Measurements from ENCODE around the gene RAD18.

Gene RAD18

GRCh38 chr3:8942115-8942514 lies 21.2 kb downstream of the RAD18 start:
- H3K27me3 ChIP-seq (ENCODE audit: control insufficient read depth, insufficient read depth, low read length): no peaks in the 10 kb centered on the region
- H3K4me1 ChIP-seq (ENCODE audit: control insufficient read depth, insufficient read depth, low read length): no peaks in the 10 kb centered on the region
- H3K9me3 ChIP-seq (ENCODE audit: control insufficient read depth, insufficient read depth, low read length): no peaks in the 10 kb centered on the region
- no peak for DNase-seq (ENCODE audit: low read depth, low spot score)
- H3K36me3 ChIP-seq (ENCODE audit: control insufficient read depth, insufficient read depth, low read length): peaks cover 7% of the 10 kb centered on the region; the same call in 1 of the 2 replicates
- WGBS (ENCODE audit: insufficient coverage, insufficient read length): no CpG with 5 or more reads among the region's 4 CpGs
- no peak overlapping the region for H3K27ac ChIP-seq (ENCODE audit: low read length)
- no peak overlapping the region for H3K4me3 ChIP-seq (ENCODE audit: low read length)

DNA sequence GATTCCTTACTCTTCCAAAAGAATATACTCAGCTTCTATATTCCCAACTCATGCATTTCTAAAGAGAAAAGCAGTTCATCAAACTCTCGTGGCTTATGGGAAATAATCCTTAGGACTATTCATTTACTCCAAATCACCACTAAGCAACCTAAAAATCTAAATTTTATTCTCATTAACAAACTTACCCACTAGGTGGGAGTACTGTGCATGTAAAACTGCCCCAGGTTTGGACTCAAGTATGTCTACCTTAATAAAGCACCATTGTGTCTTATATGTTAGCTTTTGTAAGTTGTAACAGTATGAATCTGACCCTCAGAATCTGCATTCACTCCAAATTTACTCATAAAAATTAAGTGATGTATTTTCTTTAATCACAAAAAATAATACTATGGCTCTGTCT lies 25.3 kb downstream of the RAD18 start:
- H3K27me3 ChIP-seq (ENCODE audit: control insufficient read depth, insufficient read depth, low read length): no peaks in the 10 kb centered on the region
- H3K9me3 ChIP-seq (ENCODE audit: control insufficient read depth, insufficient read depth, low read length): no peaks in the 10 kb centered on the region
- no peak for DNase-seq (ENCODE audit: low read depth, low spot score)
- no peak overlapping the region for H3K4me3 ChIP-seq (ENCODE audit: low read length)
- no CpG with 5 or more reads among the region's 1 CpG for WGBS (ENCODE audit: insufficient coverage, insufficient read length)
- no peak overlapping the region for H3K27ac ChIP-seq (ENCODE audit: low read length)
- no peaks in the 10 kb centered on the region for H3K4me1 ChIP-seq (ENCODE audit: control insufficient read depth, insufficient read depth, low read length)
- peaks cover 5% of the 10 kb centered on the region; the same call in 1 of the 2 replicates for H3K36me3 ChIP-seq (ENCODE audit: control insufficient read depth, insufficient read depth, low read length)

GRCh38 chr3:8937064-8938020 lies 25.9 kb downstream of the RAD18 start:
- H3K27me3 ChIP-seq (ENCODE audit: control insufficient read depth, insufficient read depth, low read length): no peaks in the 10 kb centered on the region
- no peak overlapping the region for H3K4me3 ChIP-seq (ENCODE audit: low read length)
- no peak for DNase-seq (ENCODE audit: low read depth, low spot score)
- no peak overlapping the region for H3K27ac ChIP-seq (ENCODE audit: low read length)
- no peaks in the 10 kb centered on the region for H3K4me1 ChIP-seq (ENCODE audit: control insufficient read depth, insufficient read depth, low read length)
- peaks cover 5% of the 10 kb centered on the region; the same call in 1 of the 2 replicates for H3K36me3 ChIP-seq (ENCODE audit: control insufficient read depth, insufficient read depth, low read length)
- WGBS (ENCODE audit: insufficient coverage, insufficient read length): no CpG with 5 or more reads among the region's 6 CpGs
- H3K9me3 ChIP-seq (ENCODE audit: control insufficient read depth, insufficient read depth, low read length): no peaks in the 10 kb centered on the region

DNA sequence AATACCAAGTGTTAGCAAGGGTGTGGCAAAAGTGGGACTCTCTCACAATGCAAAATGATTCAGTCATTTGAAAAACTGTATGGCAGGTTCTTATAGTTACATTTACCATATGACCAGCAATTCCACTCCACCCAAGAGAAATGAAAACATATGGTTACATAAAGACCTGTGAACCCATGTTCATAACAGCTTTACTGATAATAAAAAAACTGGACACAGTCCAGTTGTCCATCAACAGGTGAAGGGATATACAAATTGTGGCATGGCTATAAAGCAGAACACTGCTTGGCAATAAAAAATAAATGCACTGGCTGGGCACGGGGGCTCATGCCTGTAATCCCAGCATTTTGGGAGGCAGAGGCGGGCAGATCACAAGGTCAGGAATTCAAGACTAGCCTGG lies 30.8 kb downstream of the RAD18 start:
- H3K27me3 ChIP-seq (ENCODE audit: control insufficient read depth, insufficient read depth, low read length): no peaks in the 10 kb centered on the region

DNA sequence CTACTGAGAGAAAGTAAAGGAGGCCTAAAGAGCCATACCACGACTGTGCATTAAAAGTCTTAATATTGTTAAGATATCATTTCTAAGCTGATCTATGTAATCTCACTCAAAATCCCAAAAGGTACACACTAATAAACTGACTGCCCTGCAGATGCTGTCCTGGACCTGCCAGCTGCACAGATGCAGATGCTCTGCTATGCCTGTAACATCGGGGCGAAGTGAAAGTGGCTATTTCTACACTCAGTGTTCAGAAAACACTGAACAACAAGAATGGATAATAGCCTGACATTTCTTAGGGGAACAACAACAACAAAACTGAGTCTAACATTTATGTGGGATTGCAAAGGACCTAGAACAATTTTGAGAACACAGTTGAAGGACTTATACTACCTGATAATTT lies 31.9 kb downstream of the RAD18 start:
- H3K4me3 ChIP-seq (ENCODE audit: low read length): no peak overlapping the region
- H3K4me1 ChIP-seq (ENCODE audit: control insufficient read depth, insufficient read depth, low read length): no peaks in the 10 kb centered on the region
- H3K27me3 ChIP-seq (ENCODE audit: control insufficient read depth, insufficient read depth, low read length): no peaks in the 10 kb centered on the region
- H3K36me3 ChIP-seq (ENCODE audit: control insufficient read depth, insufficient read depth, low read length): no peaks in the 10 kb centered on the region
- no CpG with 5 or more reads among the region's 3 CpGs for WGBS (ENCODE audit: insufficient coverage, insufficient read length)
- no peak for DNase-seq (ENCODE audit: low read depth, low spot score)
- no peaks in the 10 kb centered on the region for H3K9me3 ChIP-seq (ENCODE audit: control insufficient read depth, insufficient read depth, low read length)
- no peak overlapping the region for H3K27ac ChIP-seq (ENCODE audit: low read length)

More for the DNA sequence above, 30.8 kb downstream of the RAD18 start:
- H3K4me3 ChIP-seq (ENCODE audit: low read length): no peak overlapping the region
- no peaks in the 10 kb centered on the region for H3K4me1 ChIP-seq (ENCODE audit: control insufficient read depth, insufficient read depth, low read length)
- WGBS (ENCODE audit: insufficient coverage, insufficient read length): no CpG with 5 or more reads among the region's 2 CpGs
- no peaks in the 10 kb centered on the region for H3K9me3 ChIP-seq (ENCODE audit: control insufficient read depth, insufficient read depth, low read length)
- no peak for DNase-seq (ENCODE audit: low read depth, low spot score)
- no peak overlapping the region for H3K27ac ChIP-seq (ENCODE audit: low read length)
- no peaks in the 10 kb centered on the region for H3K36me3 ChIP-seq (ENCODE audit: control insufficient read depth, insufficient read depth, low read length)

GRCh38 chr3:8929860-8930259 lies 33.4 kb downstream of the RAD18 start:
- H3K9me3 ChIP-seq (ENCODE audit: control insufficient read depth, insufficient read depth, low read length): no peaks in the 10 kb centered on the region
- no CpG with 5 or more reads among the region's 4 CpGs for WGBS (ENCODE audit: insufficient coverage, insufficient read length)
- no peak overlapping the region for H3K27ac ChIP-seq (ENCODE audit: low read length)

DNA sequence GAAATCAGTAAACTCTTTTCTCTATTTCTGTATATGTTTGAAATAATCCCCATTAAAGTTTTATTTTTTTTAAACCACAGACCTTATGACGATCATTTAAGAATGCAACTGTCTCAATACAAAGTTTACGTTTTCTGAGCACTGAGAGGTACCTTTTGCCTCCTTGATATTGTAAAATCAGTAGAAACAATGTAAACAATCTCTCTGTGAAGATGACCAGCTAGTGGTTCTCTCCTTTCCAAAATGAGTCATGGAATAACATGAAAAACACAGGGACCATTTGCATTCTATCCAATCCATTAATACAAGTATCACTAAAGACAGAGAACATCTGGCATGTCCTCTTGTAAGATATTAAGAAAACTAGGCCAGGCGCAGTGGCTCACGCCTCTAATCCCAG lies 48.8 kb downstream of the RAD18 start:
- H3K27me3 ChIP-seq (ENCODE audit: control insufficient read depth, insufficient read depth, low read length): no peaks in the 10 kb centered on the region
- no peak overlapping the region for H3K27ac ChIP-seq (ENCODE audit: low read length)
- no peaks in the 10 kb centered on the region for H3K4me1 ChIP-seq (ENCODE audit: control insufficient read depth, insufficient read depth, low read length)
- no peaks in the 10 kb centered on the region for H3K9me3 ChIP-seq (ENCODE audit: control insufficient read depth, insufficient read depth, low read length)
- no peak for DNase-seq (ENCODE audit: low read depth, low spot score)
- WGBS (ENCODE audit: insufficient coverage, insufficient read length): no CpG with 5 or more reads among the region's 4 CpGs
- no peak overlapping the region for H3K4me3 ChIP-seq (ENCODE audit: low read length)
- no peaks in the 10 kb centered on the region for H3K36me3 ChIP-seq (ENCODE audit: control insufficient read depth, insufficient read depth, low read length)

More at GRCh38 chr3:8929860-8930259, 33.4 kb downstream of the RAD18 start:
- DNase-seq (ENCODE audit: low read depth, low spot score): no peak
- Histone ChIP-seq H3K4me1 (ENCODE audit: control insufficient read depth, insufficient read depth, low read length) (no peaks in the 10 kb centered on the region), H3K27me3 (ENCODE audit: control insufficient read depth, insufficient read depth, low read length) (no peaks in the 10 kb centered on the region), H3K36me3 (ENCODE audit: control insufficient read depth, insufficient read depth, low read length) (no peaks in the 10 kb centered on the region), H3K4me3 (ENCODE audit: low read length) (no peak overlapping the region)

DNA sequence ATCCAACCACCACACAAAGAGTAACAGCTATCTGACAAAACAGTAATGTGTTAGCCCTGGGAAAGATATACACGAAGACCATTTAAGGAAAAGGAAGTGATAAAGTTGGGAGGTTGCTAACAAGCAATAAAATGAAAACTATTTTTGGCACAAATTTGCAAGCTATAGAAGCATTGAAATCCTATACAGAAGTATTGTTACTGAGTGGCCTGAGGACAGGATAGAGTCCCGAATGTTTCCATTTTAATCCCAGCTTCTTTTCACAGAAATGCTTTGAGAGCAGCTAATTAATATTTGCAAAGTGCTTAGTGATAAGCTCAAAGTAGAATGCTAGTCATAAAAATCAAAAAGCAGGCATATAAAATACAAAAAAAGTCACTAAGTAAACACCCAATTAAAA lies 51.5 kb downstream of the RAD18 start:
- no peaks in the 10 kb centered on the region for H3K4me1 ChIP-seq (ENCODE audit: control insufficient read depth, insufficient read depth, low read length)
- no peaks in the 10 kb centered on the region for H3K9me3 ChIP-seq (ENCODE audit: control insufficient read depth, insufficient read depth, low read length)
- no peak overlapping the region for H3K4me3 ChIP-seq (ENCODE audit: low read length)
- no peaks in the 10 kb centered on the region for H3K36me3 ChIP-seq (ENCODE audit: control insufficient read depth, insufficient read depth, low read length)
- no CpG with 5 or more reads among the region's 2 CpGs for WGBS (ENCODE audit: insufficient coverage, insufficient read length)
- H3K27ac ChIP-seq (ENCODE audit: low read length): no peak overlapping the region
- no peaks in the 10 kb centered on the region for H3K27me3 ChIP-seq (ENCODE audit: control insufficient read depth, insufficient read depth, low read length)
- DNase-seq (ENCODE audit: low read depth, low spot score): no peak

GRCh38 chr3:8909160-8909559 lies 54.1 kb downstream of the RAD18 start:
- H3K27ac ChIP-seq (ENCODE audit: low read length): no peak overlapping the region
- no peak overlapping the region for H3K4me3 ChIP-seq (ENCODE audit: low read length)
- no peaks in the 10 kb centered on the region for H3K4me1 ChIP-seq (ENCODE audit: control insufficient read depth, insufficient read depth, low read length)
- no peak for DNase-seq (ENCODE audit: low read depth, low spot score)
- H3K27me3 ChIP-seq (ENCODE audit: control insufficient read depth, insufficient read depth, low read length): no peaks in the 10 kb centered on the region
- H3K9me3 ChIP-seq (ENCODE audit: control insufficient read depth, insufficient read depth, low read length): no peaks in the 10 kb centered on the region
- no peaks in the 10 kb centered on the region for H3K36me3 ChIP-seq (ENCODE audit: control insufficient read depth, insufficient read depth, low read length)
- no CpG with 5 or more reads among the region's 3 CpGs for WGBS (ENCODE audit: insufficient coverage, insufficient read length)

- H3K36me3 ChIP-seq (ENCODE audit: control insufficient read depth, insufficient read depth, low read length): no peaks in the 10 kb centered on the region
- 100% methylated on average over 1 of the region's 5 CpGs for WGBS (ENCODE audit: insufficient coverage, insufficient read length)
- no peak overlapping the region for H3K27ac ChIP-seq (ENCODE audit: low read length)
- H3K4me1 ChIP-seq (ENCODE audit: control insufficient read depth, insufficient read depth, low read length): no peaks in the 10 kb centered on the region
- no peaks in the 10 kb centered on the region for H3K27me3 ChIP-seq (ENCODE audit: control insufficient read depth, insufficient read depth, low read length)
- DNase-seq (ENCODE audit: low read depth, low spot score): no peak
- no peak overlapping the region for H3K4me3 ChIP-seq (ENCODE audit: low read length)
- H3K9me3 ChIP-seq (ENCODE audit: control insufficient read depth, insufficient read depth, low read length): no peaks in the 10 kb centered on the region
Observed at GRCh38 chr3:8903191-8903590, 60.1 kb downstream of the RAD18 start.

DNA sequence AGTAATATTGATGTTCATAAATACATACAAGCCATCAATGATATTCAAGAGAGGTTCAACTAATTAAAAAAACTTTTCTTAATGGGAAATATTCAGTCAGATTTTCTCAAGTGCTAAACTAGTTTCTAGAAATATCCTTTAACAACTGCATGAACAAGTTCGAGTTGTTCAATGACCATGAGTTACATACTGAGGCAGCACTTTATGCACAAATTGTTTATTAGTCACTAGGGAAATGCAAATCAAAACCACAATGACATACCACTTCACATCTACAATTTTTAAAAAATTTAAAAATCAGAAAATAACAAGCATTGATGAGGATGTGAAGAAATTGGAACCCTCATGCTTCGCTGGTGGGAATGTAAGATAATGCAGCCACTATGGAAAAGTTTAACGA lies 62.4 kb downstream of the RAD18 start:
- no peaks in the 10 kb centered on the region for H3K36me3 ChIP-seq (ENCODE audit: control insufficient read depth, insufficient read depth, low read length)
- no peak for DNase-seq (ENCODE audit: low read depth, low spot score)
- no CpG with 5 or more reads among the region's 3 CpGs for WGBS (ENCODE audit: insufficient coverage, insufficient read length)

More for the DNA sequence above, 62.4 kb downstream of the RAD18 start:
- H3K9me3 ChIP-seq (ENCODE audit: control insufficient read depth, insufficient read depth, low read length): no peaks in the 10 kb centered on the region
- H3K4me3 ChIP-seq (ENCODE audit: low read length): no peak overlapping the region
- H3K4me1 ChIP-seq (ENCODE audit: control insufficient read depth, insufficient read depth, low read length): no peaks in the 10 kb centered on the region
- no peak overlapping the region for H3K27ac ChIP-seq (ENCODE audit: low read length)
- no peaks in the 10 kb centered on the region for H3K27me3 ChIP-seq (ENCODE audit: control insufficient read depth, insufficient read depth, low read length)

Measured in iPS DF 6.9 (cell line).